Heart left ventricle (tissue), 16 donors: ENCODE data around the gene DPH3. TPM values are rescaled to one million over a fixed set of nuclear protein-coding genes. Genes with fewer than 3 reads are reported as not detected.
A peak's percentile ranks its signal among the peaks of the same experiment; 100 is the strongest.

Experiments used
- ATAC-seq, 4 donors: fragments of 200-7000 bp; cut with Tn5 transposase; one replicate each; pipeline ENCODE4 v1.9.1; 2020 to 2022; ENCODE audit warnings: moderate library complexity in 4 of 4, mild to moderate bottlenecking in 3 of 4, moderate number of reproducible peaks in 1 of 4
- DNase-seq, 5 donors: peaks; one replicate each; pipeline ENCODE4 v3.0.0-alpha.2; 2020
- H3K27ac ChIP-seq, 12 donors: fragments of 200-600 bp; sonication (generic) in 4 of 12; one replicate each; pipeline versions ENCODE4 v1.5.0 to v1.8.0; 2016 to 2022; ENCODE audit warnings: mild to moderate bottlenecking in 2 of 12
- H3K27me3 ChIP-seq, 9 donors: fragments of 200-600 bp; sonication (generic) in 2 of 9; one replicate each; pipeline versions ENCODE4 v1.5.1 to v1.8.0; 2016 to 2022; ENCODE audit warnings: mild to moderate bottlenecking in 3 of 9
- H3K36me3 ChIP-seq, 9 donors: fragments of 200-600 bp; sonication (generic) in 2 of 9; one replicate each; pipeline versions ENCODE4 v1.5.0 to v1.8.0; 2018 to 2022; ENCODE audit warnings: mild to moderate bottlenecking in 2 of 9
- H3K4me1 ChIP-seq, 12 donors: fragments of 200-600 bp; sonication (generic) in 4 of 12; one replicate each; pipeline versions ENCODE4 v1.5.0 to v1.8.0; 2016 to 2022; ENCODE audit warnings: mild to moderate bottlenecking in 3 of 12
- H3K4me3 ChIP-seq, 12 donors: fragments of 200-600 bp; sonication (generic) in 4 of 12; one replicate each; pipeline versions ENCODE4 v1.5.0 to v1.8.0; 2017 to 2022; ENCODE audit warnings: mild to moderate bottlenecking in 9 of 12, moderate library complexity in 4 of 12
- H3K9me3 ChIP-seq, 12 donors: fragments of 200-600 bp; sonication (generic) in 4 of 12; one replicate each; pipeline versions ENCODE4 v1.5.0 to v1.8.0; 2016 to 2022; ENCODE audit warnings: mild to moderate bottlenecking in 1 of 12
- CTCF ChIP-seq, 12 donors: fragments of 200-600 bp; sonication (generic) in 4 of 12; IDR thresholded peaks; one replicate each; pipeline versions ENCODE4 v1.5.0 to v1.8.0; 2018 to 2022; ENCODE audit warnings: antibody characterized with exemption in 12 of 12, mild to moderate bottlenecking in 5 of 12
- POLR2A ChIP-seq, 2 donors: fragments of 450-650 bp; IDR thresholded peaks; one replicate each; pipeline ENCODE4 v1.6.1; 2017; ENCODE audit warnings: antibody characterized with exemption in 2 of 2, mild to moderate bottlenecking in 2 of 2, moderate library complexity in 2 of 2
- WGBS, 4 donors: extraction: QIAGEN DNeasy Blood & Tissue Kit in 2 of 4; methylation state at CpG; one replicate each; pipeline versions ENCODE4 v1.1.5 to v1.1.7; 2013 to 2018; 5-methylcytosine and 5-hydroxymethylcytosine counted together
- intact Hi-C, 10 donors: fragments of 100-400 bp; cut with DNase I; formaldehyde crosslinking; loops; one replicate each; pipeline versions ENCODE4 v1.11.1 to v1.14.2; 2022
- polyA plus RNA-seq, 2 donors: library from polyadenylated mRNA; stranded (reverse); fragments of 200-250 nt; gene quantifications; one replicate each; pipeline ENCODE4 v1.2.3, GENCODE V29; 2013
- total RNA-seq, 9 donors: library from RNA; depleted of rRNA in 2 of 9; stranded (reverse); fragments of >200 nt in 2 of 9; fragmentation: NEBNext Ultra II Directional in 3 of 9; extraction: Animal tissue kit (Norgen Biotek cat#: 25700) in 3 of 9; gene quantifications; one replicate each; pipeline versions ENCODE4 v1.1.0 to v1.2.4, GENCODE V29; 2016 to 2023
- donor health status: ischemic (EF 13 %, LVEDD 7.1; RV severe dilation, severe dysfunction).
- donor health status: healthy with polysubstance abuse.
- donor health status: DM: no; HTN: yes; CAD: no.
- donor health status: DM: no; HTN: no; CAD: no.
- donor health status: ischemic (EF 25% LVEDD 6.9; RV normal size, moderate dysfunction).
- donor health status: ischemic (EF 25% LVEDD 5.7; RV mildly dilated, moderate dysfunction).
- donor health status: healthy.
- donor health status: DM: yes; HTN: yes; CAD: no.
- donor health status: ischemic (EF 35%, LVEDD 5.7; RV mildly dilated, moderate dysfunction).
- donor health status: nonischemic (EF 11% LVEDD 7.7; RV severe dilation, severe dysfunction).
- donor health status: DM: yes; HTN: yes; CAD: no.
- donor health status: PGD.
- donor health status: ischemic (EF 29% LVEDD 5.4; RV normal size, mild dysfunction).
- donor health status: nonischemic (EF 23%, LVEDD 6.1; RV moderate dilation, normal function).

DPH3 gene
- total and polyA plus RNA-seq, 11 donors = 10.0 to 38.3 (median 20.9) TPM

GRCh38 chr3:16240229-16241023 is 24.3 kb downstream of the DPH3 start:
- intact Hi-C loops = loop anchor here in 5 of 10 donors (10.0 kb wide), 2 partner anchors 606 to 616 kb away; no protein-coding TSS in a partner anchor
- 84 to 86% (median 85%) methylated on average over 6 of the region's 6 CpGs for WGBS, 4 donors
- DNase-seq (no peak), ATAC-seq (no peak)
- TF ChIP-seq CTCF (IDR thresholded peaks at IDR 0.05) (no peak), POLR2A (IDR thresholded peaks at IDR 0.05) (no peak)
- Histone ChIP-seq H3K9me3 (no peaks in the 10 kb centered on the region), H3K4me1 (peaks cover 0 to 50% (median 22%) of the 10 kb centered on the region in 12 donors), H3K4me3 (no peak overlapping the region), H3K27ac (peak overlapping the region in 1 of 12 donors; percentile 22), H3K27me3 (no peaks in the 10 kb centered on the region), H3K36me3 (no peaks in the 10 kb centered on the region)

- H3K4me1 ChIP-seq = peaks cover 0 to 44% (median 19%) of the 10 kb centered on the region in 12 donors
- 69 to 87% (median 79%) methylated on average over 4 of the region's 4 CpGs for WGBS, 4 donors
- ATAC-seq = no peak
- no peaks in the 10 kb centered on the region for H3K27me3 ChIP-seq
- no peak for DNase-seq
- TF ChIP-seq POLR2A (IDR thresholded peaks at IDR 0.05) (no peak), CTCF (IDR thresholded peaks at IDR 0.05) (no peak)
- no peaks in the 10 kb centered on the region for H3K9me3 ChIP-seq
- peak overlapping the region in 2 of 12 donors; percentile 17 to 22 for H3K27ac ChIP-seq
- intact Hi-C loops = loop anchor here in 5 of 10 donors (10.0 kb wide), 2 partner anchors 605 to 615 kb away; no protein-coding TSS in a partner anchor
- no peaks in the 10 kb centered on the region for H3K36me3 ChIP-seq
- no peak overlapping the region for H3K4me3 ChIP-seq
Observed at GRCh38 chr3:16239780-16240179, 25.0 kb downstream of the DPH3 start.

- DNase-seq (no peak), ATAC-seq (no peak)
- Histone ChIP-seq H3K27me3 (no peaks in the 10 kb centered on the region), H3K4me3 (no peak overlapping the region), H3K36me3 (no peaks in the 10 kb centered on the region), H3K4me1 (peaks cover 0 to 39% (median 15%) of the 10 kb centered on the region in 12 donors), H3K27ac (peak overlapping the region in 2 of 12 donors; percentile 17 to 22), H3K9me3 (no peaks in the 10 kb centered on the region)
- 46 to 60% (median 51%) methylated on average over 3 of the region's 3 CpGs for WGBS, 4 donors
- TF ChIP-seq CTCF (IDR thresholded peaks at IDR 0.05) (no peak), POLR2A (IDR thresholded peaks at IDR 0.05) (no peak)
- intact Hi-C loops = no loop called here
Observed at GRCh38 chr3:16239086-16239770, 25.5 kb downstream of the DPH3 start.

GRCh38 chr3:16236856-16237393 is 27.8 kb downstream of the DPH3 start:
- DNase-seq = no peak
- Histone ChIP-seq H3K27ac (peak overlapping the region in 3 of 12 donors; percentile 17 to 45 (median 38)), H3K36me3 (no peaks in the 10 kb centered on the region), H3K4me3 (no peak overlapping the region), H3K27me3 (no peaks in the 10 kb centered on the region), H3K9me3 (no peaks in the 10 kb centered on the region), H3K4me1 (peaks cover 0 to 42% (median 12%) of the 10 kb centered on the region in 12 donors)
- no peak for TF ChIP-seq CTCF (IDR thresholded peaks at IDR 0.05)
- TF ChIP-seq POLR2A (IDR thresholded peaks at IDR 0.05) = no peak
- 30 to 42% (median 40%) methylated on average over 3 of the region's 3 CpGs for WGBS, 4 donors
- intact Hi-C loops = no loop called here
- peak in 3 of 4 donors; percentile 50 to 79 (median 79) for ATAC-seq
